HG03469 (cell line): ENCODE measurements around the gene MDM4.
A peak's percentile ranks its signal among the peaks of the same experiment; 100 is the strongest.
"Not testable (repeated sequence)": the region's sequence is repeated elsewhere in the genome, so short reads cannot be mapped to it uniquely, and the experiment has no call there.

Source experiments
- ATAC-seq: cut with Tn5 transposase; IDR thresholded peaks from one replicate; pipeline ENCODE4 v1.9.1; 2021; ENCODE audit warnings: mild to moderate bottlenecking, moderate library complexity, moderate number of reproducible peaks; ENCODE audit not compliant: unreplicated experiment

Gene MDM4

GRCh38 chr1:204513117-204513716, 3.0 kb upstream of the MDM4 start:
- ATAC-seq: peak; percentile 26

GRCh38 chr1:204514828-204515227, 1.4 kb upstream of the MDM4 start:
- ATAC-seq: no peak

- ATAC-seq: not testable (repeated sequence)
Measured at GRCh38 chr1:204517382-204517781, 1.2 kb downstream of the MDM4 start.

GRCh38 chr1:204520834-204521709, 4.9 kb downstream of the MDM4 start:
- peak; percentile 34 for ATAC-seq

DNA sequence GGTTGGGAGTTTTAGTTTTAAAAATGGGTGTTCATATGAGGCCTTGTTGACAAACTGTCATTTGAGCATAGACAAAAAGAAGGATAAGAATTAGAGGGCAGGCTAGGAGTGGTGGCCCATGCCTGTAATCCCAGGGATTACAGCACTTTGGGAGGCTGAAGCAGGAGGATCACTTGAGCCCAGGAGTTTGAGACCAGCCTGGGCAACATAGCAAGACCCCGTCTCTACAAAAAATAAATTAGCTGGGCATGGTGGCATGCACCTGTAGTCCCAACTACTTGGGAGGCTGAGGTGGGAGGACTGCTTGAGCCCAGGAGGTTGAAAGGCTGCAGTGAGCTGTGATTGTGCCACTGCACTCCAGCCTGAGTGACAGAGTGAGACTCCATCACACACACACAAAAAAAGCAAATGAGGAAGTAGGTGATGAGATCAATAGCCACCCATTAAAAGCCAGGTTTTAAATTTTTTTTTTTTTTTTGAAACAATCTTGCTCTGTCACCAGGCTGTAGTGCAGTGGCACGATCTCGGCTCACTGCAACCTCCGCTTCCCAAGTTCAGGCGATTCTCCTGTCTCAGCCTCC, 5.8 kb downstream of the MDM4 start:
- not testable (repeated sequence) for ATAC-seq

DNA sequence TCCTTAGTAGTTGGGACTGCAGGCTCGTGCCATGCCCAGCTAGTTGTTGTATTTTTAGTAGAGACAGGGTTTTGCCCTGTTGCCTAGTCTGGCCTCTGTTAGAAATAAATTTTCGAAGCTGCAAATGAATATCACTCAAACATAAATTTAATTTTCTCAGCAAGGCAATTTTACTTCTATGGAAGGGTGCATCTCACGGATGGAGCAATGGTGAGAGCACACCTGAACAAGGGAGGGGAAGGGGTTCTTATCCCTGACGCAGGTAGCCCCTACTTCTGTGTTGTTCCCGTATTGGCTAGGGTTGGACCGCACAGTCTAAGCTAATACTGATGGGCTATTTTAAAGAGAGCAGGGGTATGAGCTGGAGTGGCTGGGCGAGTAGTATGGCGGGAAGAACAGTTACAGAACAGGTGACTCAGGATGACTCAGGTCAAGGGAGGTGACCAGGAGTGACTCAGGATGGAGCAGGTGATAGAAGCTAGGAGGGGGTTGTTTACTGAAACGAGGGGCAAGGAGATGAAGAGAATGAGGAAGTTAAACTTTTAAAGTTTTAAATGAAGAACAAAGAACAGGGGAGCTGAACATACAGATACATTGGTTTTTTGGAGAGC, 7.5 kb downstream of the MDM4 start:
- ATAC-seq: no peak

DNA sequence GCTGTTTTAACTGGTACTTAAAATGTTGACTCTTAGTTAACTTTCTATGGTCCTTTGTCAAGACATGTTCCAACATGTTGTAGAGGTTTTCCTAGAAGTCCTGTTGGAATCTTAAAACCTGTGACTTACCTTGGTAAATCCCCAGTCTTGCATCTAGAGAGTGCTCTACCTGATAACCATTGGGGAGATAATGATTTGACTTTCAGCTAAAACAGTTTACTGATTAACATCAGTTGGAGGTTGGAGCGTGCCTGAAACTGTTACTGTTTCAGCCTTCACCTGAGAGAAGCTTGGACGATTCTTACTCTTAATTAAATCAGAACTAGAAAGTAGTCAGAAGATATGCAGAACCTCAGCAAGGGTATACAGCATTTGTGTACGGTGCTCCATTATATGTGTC, 8.8 kb downstream of the MDM4 start:
- no peak for ATAC-seq

DNA sequence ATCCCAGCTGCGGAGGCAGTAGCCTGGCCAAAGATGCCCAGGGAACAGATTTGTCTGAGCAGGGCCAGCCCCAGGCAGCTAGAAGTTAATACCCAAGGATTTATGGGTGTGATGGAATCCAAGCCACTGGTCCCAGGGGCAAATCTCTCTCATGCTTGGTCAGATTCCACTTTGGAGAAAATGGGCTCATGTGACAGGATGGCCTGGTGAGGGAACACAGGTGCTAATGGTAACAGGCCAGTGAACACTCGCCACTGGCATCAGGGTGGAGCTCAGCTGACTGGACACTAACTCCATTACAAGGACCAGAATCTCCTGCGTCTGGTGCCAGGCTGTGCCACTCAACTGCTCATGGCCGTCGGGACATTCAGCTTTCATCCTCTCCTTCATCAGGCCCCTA, 12.0 kb downstream of the MDM4 start:
- no peak for ATAC-seq

DNA sequence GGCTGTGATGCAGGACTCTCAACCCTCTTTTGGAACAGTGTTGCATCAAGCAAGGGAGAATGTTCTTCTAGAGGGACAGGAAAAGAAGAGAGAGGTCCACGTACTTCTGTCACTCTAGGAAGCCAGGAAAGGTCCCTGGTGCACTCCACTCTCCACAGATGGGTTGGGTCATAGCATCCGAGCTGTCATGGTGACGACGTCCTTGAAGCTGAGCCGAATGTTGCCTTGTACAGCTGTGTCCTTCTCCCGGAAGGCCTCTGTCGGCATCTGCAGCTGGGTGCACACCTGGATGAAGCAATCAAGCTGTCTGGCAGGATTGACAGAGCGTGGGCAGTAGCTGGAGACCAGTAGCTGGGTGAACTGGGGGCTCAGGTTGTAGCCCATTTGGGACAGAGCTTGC, 12.5 kb downstream of the MDM4 start:
- no peak for ATAC-seq

GRCh38 chr1:204529371-204529895, 13.2 kb downstream of the MDM4 start:
- ATAC-seq: no peak

- ATAC-seq: peak; percentile 80
Measured at GRCh38 chr1:204530932-204531331, 14.7 kb downstream of the MDM4 start.

- no peak for ATAC-seq
Measured at GRCh38 chr1:204532832-204533231, 16.6 kb downstream of the MDM4 start.

GRCh38 chr1:204541626-204542025, 25.4 kb downstream of the MDM4 start:
- no peak for ATAC-seq

DNA sequence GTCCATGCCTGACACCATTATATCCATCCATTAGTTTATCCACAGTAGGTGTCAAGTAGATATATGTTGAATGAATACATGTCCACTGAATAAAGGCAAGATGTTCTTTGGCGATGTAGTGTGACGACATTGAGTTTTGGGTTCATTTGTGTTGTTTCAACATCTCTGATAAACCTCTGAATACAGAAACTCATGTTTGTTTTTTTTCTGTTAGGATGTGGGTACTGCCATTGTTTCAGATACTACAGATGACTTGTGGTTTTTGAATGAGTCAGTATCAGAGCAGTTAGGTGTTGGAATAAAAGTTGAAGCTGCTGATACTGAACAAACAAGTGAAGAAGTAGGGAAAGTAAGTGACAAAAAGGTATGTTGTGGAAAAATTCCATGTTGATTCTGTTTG, 28.1 kb downstream of the MDM4 start:
- no peak for ATAC-seq

GRCh38 chr1:204545202-204545601, 29.0 kb downstream of the MDM4 start:
- no peak for ATAC-seq

DNA sequence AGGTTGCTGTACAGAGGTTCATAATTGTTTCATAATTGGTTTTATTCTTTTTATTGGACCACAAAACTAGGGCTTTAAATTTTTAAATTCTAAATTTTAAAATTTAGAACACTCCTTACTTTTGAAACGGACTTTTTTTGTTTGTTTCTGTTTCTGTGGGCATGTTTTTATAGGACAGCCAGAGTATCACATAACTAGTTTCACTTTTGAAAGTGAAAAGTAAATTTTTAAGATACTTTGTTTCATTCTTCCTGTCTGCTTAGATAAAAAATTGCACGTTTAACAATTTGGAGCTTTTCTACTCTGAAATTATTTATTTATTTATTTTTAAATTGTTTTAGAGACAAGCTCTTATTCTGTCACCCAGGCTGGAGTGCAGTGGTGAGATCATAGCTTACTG, 29.7 kb downstream of the MDM4 start:
- no peak for ATAC-seq

GRCh38 chr1:204548265-204548664, 32.1 kb downstream of the MDM4 start:
- ATAC-seq: no peak

DNA sequence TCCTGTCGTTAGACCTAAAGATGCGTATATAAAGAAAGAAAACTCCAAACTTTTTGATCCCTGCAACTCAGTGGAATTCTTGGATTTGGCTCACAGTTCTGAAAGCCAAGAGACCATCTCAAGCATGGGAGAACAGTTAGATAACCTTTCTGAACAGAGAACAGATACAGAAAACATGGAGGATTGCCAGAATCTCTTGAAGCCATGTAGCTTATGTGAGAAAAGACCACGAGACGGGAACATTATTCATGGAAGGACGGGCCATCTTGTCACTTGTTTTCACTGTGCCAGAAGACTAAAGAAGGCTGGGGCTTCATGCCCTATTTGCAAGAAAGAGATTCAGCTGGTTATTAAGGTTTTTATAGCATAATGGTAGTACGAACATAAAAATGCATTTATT, 33.1 kb downstream of the MDM4 start:
- ATAC-seq: no peak

DNA sequence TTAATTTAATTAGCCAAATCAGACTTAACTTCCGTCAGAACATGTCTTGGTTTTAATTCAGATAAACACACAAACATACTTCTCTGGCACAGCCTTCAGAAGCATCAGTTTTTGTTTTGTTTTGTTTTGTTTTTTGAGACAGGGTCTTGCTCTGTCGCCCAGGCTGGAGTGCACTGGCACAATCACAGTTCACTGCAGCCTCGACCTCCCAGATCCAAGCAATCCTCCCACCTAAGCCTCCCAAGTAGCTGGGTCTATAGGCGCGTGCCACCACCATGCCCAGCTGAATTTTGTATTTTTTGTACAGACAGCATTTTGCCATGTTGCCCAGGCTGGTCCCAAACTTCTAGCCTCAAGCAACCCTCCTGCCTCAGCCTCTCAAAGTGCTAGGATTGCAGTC, 34.7 kb downstream of the MDM4 start:
- no peak for ATAC-seq

- ATAC-seq: no peak
Measured at GRCh38 chr1:204556458-204557052, 40.3 kb downstream of the MDM4 start.

DNA sequence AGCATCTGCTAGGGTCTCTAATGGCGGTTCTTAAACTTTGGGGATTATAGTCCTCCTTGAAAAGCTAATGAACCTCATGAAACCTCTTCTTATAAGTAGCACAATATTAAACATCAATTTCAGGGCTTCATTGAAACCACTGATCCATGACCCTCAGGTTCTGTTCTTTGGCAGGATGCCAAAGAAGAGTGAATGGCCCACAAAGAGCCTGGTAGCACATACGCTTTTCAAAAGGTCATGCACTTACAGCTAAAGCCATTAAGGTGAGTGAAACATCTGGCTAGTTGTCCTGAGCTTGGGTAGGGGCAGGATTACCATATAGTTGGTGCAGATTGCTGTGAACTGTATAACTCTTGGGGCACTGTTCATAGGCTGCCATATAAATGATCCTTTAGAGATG, 42.3 kb downstream of the MDM4 start:
- ATAC-seq: no peak
